ENCODE measurements around the gene ERC1.

DNA sequence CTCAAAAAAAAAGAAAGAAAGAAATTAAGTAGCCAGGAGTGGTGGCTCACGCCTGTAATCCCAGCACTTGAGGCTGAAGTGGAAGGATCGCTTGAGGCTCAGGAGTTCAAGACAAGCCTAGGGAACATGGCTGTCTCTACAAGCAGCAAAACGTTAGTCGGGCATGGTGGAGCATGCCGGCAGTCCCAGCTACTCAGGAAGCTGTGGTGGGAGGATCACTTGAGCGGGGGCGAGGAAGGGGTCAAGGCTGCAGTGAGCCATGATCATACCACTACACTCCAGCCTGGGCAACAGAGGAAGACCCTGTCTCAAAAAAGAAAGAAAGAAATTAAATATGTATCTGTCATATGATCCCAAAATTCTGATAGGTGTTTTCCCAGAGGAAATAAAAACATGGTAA, 46.8 kb upstream of the ERC1 start:
- no peak for TF ChIP-seq EZH2 (IDR thresholded peaks at IDR 0.05; ENCODE audit: low read length, missing control alignments)
- TF ChIP-seq, protein P1, sequence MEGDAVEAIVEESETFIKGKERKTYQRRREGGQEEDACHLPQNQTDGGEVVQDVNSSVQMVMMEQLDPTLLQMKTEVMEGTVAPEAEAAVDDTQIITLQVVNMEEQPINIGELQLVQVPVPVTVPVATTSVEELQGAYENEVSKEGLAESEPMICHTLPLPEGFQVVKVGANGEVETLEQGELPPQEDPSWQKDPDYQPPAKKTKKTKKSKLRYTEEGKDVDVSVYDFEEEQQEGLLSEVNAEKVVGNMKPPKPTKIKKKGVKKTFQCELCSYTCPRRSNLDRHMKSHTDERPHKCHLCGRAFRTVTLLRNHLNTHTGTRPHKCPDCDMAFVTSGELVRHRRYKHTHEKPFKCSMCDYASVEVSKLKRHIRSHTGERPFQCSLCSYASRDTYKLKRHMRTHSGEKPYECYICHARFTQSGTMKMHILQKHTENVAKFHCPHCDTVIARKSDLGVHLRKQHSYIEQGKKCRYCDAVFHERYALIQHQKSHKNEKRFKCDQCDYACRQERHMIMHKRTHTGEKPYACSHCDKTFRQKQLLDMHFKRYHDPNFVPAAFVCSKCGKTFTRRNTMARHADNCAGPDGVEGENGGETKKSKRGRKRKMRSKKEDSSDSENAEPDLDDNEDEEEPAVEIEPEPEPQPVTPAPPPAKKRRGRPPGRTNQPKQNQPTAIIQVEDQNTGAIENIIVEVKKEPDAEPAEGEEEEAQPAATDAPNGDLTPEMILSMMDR (conservative IDR thresholded peaks at IDR 0.05 in 1 of 2, IDR thresholded peaks at IDR 0.05 in 1 of 2; ENCODE audit: low read depth in 1 of 2, low read length in 2 of 2), result no peak
